Transverse colon (tissue), 4 donors: ENCODE data around the gene SEMA3C. TPM values are rescaled to one million over a fixed set of nuclear protein-coding genes. Genes with fewer than 3 reads are reported as not detected.
A peak's percentile ranks its signal among the peaks of the same experiment; 100 is the strongest.

Experiments
- DNase-seq: peaks from one replicate; pipeline ENCODE4 v3.0.0-alpha.2; 2019
- H3K27ac ChIP-seq, 4 donors: fragments of 200-600 bp; sonication (generic); 2 replicates each; pipeline ENCODE4 v1.5.1; 2016 to 2018; ENCODE audit warnings: inconsistent platforms in 4 of 4
- H3K27me3 ChIP-seq: fragments of 200-600 bp; sonication (generic); 2 replicates; pipeline ENCODE4 v1.5.1; 2017; ENCODE audit warnings: inconsistent platforms
- H3K36me3 ChIP-seq, 4 donors: fragments of 200-600 bp; sonication (generic); 2 replicates each; pipeline ENCODE4 v1.5.1; 2017 to 2019; ENCODE audit warnings: inconsistent platforms in 4 of 4
- H3K4me1 ChIP-seq, 4 donors: fragments of 200-600 bp; sonication (generic); 2 replicates each; pipeline ENCODE4 v1.5.1; 2017 to 2020; ENCODE audit warnings: inconsistent platforms in 4 of 4
- H3K4me3 ChIP-seq, 4 donors: fragments of 200-600 bp; sonication (generic); 1 replicate in 1 of 4; 2 replicates in 3 of 4; pipeline versions ENCODE4 v1.5.1 to v1.6.1; 2017 to 2019; ENCODE audit warnings: inconsistent platforms in 4 of 4
- H3K9me3 ChIP-seq, 2 donors: fragments of 200-600 bp; sonication (generic); 2 replicates each; pipeline ENCODE4 v1.5.1; 2017 to 2019; ENCODE audit warnings: inconsistent platforms in 2 of 2
- CTCF ChIP-seq, 5 experiments: fragments of 200-600 bp in 3 of 5; fragments of 450-650 bp in 2 of 5; sonication (generic) in 3 of 5; IDR thresholded peaks; 1 replicate in 2 of 5; 2 replicates in 3 of 5; pipeline ENCODE4 v1.5.1; 2016 to 2017; ENCODE audit warnings: antibody characterized with exemption in 5 of 5, inconsistent platforms in 3 of 5, mild to moderate bottlenecking in 2 of 5, moderate library complexity in 1 of 5
- EP300 ChIP-seq: sonication (generic); formaldehyde crosslinking; IDR thresholded peaks from one replicate; pipeline ENCODE4 v1.6.1; 2017; ENCODE audit warnings: antibody characterized with exemption, low read depth
- POLR2A ChIP-seq: fragments of 450-650 bp; IDR thresholded peaks from one replicate; pipeline ENCODE4 v1.6.1; 2016; ENCODE audit warnings: antibody characterized with exemption, mild to moderate bottlenecking, moderate library complexity
- POLR2AphosphoS5 ChIP-seq, 3 donors: sonication (generic); formaldehyde crosslinking; IDR thresholded peaks; one replicate each; pipeline ENCODE4 v1.6.1; 2016; ENCODE audit warnings: antibody characterized with exemption in 3 of 3
- WGBS, 2 donors: methylation state at CpG; one replicate each; pipeline ENCODE4 v1.1.5; 2018; ENCODE audit warnings: low coverage in 1 of 2; 5-methylcytosine and 5-hydroxymethylcytosine counted together
- in situ Hi-C, 4 donors: fragments of 200-750 bp; cut with MboI; loops; one replicate each; pipeline versions ENCODE4 v1.15.0 to v1.15.1; 2017; ENCODE audit warnings: low sequenced_read_pairs in 3 of 4, low pct_ligation_motif_present in 1 of 4, low pct_unique_long_range_greater_than_20kb in 1 of 4
- intact Hi-C: fragments of 100-400 bp; cut with DNase I; formaldehyde crosslinking; loops from one replicate; pipeline ENCODE4 v1.15.1; 2023; ENCODE audit warnings: low total_unique reads
- total RNA-seq, 4 donors: library from RNA; depleted of rRNA; stranded (reverse); fragments of >200 nt; gene quantifications; one replicate each; pipeline ENCODE4 v1.1.0, GENCODE V29; 2016

SEMA3C gene
- total RNA-seq, 4 donors from 2014 or later: 34.0 to 83.8 (median 79.9) TPM

- H3K36me3 ChIP-seq: no peaks in the 10 kb centered on the region
- peaks cover 0 to 48% (median 22%) of the 10 kb centered on the region in 4 donors for H3K4me1 ChIP-seq
- WGBS, 2 donors: 40 to 52% methylated on average over 4 of the region's 4 CpGs
- peak overlapping the region; percentile 3 to 62 (median 51) for H3K27ac ChIP-seq
- TF ChIP-seq EP300 (no peak), POLR2A (no peak), CTCF (IDR thresholded peaks at IDR 0.05) (no peak), POLR2AphosphoS5 (IDR thresholded peaks at IDR 0.05) (peak in 2 of 3 donors; percentile 42 to 67)
- DNase-seq: no peak
- H3K4me3 ChIP-seq: no peak overlapping the region
- no peaks in the 10 kb centered on the region for H3K27me3 ChIP-seq
- intact Hi-C loops (no loop called here), in situ Hi-C loops (loop anchor here (25.0 kb wide), 2 partner anchors 189 to 561 kb away; no protein-coding TSS in a partner anchor)
- H3K9me3 ChIP-seq: no peaks in the 10 kb centered on the region
Measured at GRCh38 chr7:80900583-80901576, 18.0 kb downstream of the SEMA3C start.

GRCh38 chr7:80896906-80897598 is 21.8 kb downstream of the SEMA3C start:
- Histone ChIP-seq H3K4me3 (no peak overlapping the region), H3K27me3 (no peaks in the 10 kb centered on the region), H3K9me3 (no peaks in the 10 kb centered on the region), H3K27ac (peak overlapping the region; percentile 53 to 72 (median 66)), H3K36me3 (no peaks in the 10 kb centered on the region), H3K4me1 (peaks cover 0 to 50% (median 25%) of the 10 kb centered on the region in 4 donors)
- TF ChIP-seq CTCF (IDR thresholded peaks at IDR 0.05) (no peak), POLR2A (no peak), EP300 (no peak), POLR2AphosphoS5 (IDR thresholded peaks at IDR 0.05) (no peak)
- DNase-seq: peak; percentile 31
- intact Hi-C loops: no loop called here
- 55 to 58% methylated on average over 5 to 7 of the region's 7 CpGs for WGBS, 2 donors
- in situ Hi-C loops: no loop called here

GRCh38 chr7:80895056-80895455 is 23.8 kb downstream of the SEMA3C start:
- Histone ChIP-seq H3K4me1 (peaks cover 5 to 51% (median 20%) of the 10 kb centered on the region in 4 donors), H3K9me3 (no peaks in the 10 kb centered on the region), H3K27ac (no peak overlapping the region), H3K4me3 (no peak overlapping the region), H3K27me3 (no peaks in the 10 kb centered on the region), H3K36me3 (no peaks in the 10 kb centered on the region)
- no peak for TF ChIP-seq POLR2A
- TF ChIP-seq CTCF (IDR thresholded peaks at IDR 0.05): no peak
- no peak for TF ChIP-seq EP300
- TF ChIP-seq POLR2AphosphoS5 (IDR thresholded peaks at IDR 0.05): no peak
- 73 to 77% methylated on average over 4 of the region's 4 CpGs for WGBS, 2 donors
- intact Hi-C loops: no loop called here
- no peak for DNase-seq
- in situ Hi-C loops: no loop called here

GRCh38 chr7:80891259-80891544 is 27.6 kb downstream of the SEMA3C start:
- peaks cover 0 to 4% (median 0%) of the 10 kb centered on the region in 4 donors for H3K36me3 ChIP-seq
- no peaks in the 10 kb centered on the region for H3K9me3 ChIP-seq
- intact Hi-C loops (no loop called here), in situ Hi-C loops (no loop called here)
- peak overlapping the region in 1 of 4 donors; percentile 20 for H3K27ac ChIP-seq
- TF ChIP-seq POLR2AphosphoS5 (IDR thresholded peaks at IDR 0.05): no peak
- no peak for TF ChIP-seq EP300
- TF ChIP-seq CTCF (IDR thresholded peaks at IDR 0.05): no peak
- TF ChIP-seq POLR2A: no peak
- H3K27me3 ChIP-seq: no peaks in the 10 kb centered on the region
- DNase-seq: no peak
- no peak overlapping the region for H3K4me3 ChIP-seq
- WGBS, 2 donors: 93 to 95% methylated on average over 3 of the region's 3 CpGs
- H3K4me1 ChIP-seq: peaks cover 4 to 33% (median 7%) of the 10 kb centered on the region in 4 donors
